Activated T-cell treated with anti-CD3 and anti-CD28 coated beads, Interleukin-2, amount 50 U/mL, for 24 hours (primary cell): Measurements from ENCODE around the gene P2RX1.

ENCODE experiments used
- DNase-seq: peaks from one replicate; pipeline ENCODE4 v3.0.0-alpha.2; 2020
- H3K27ac Mint-ChIP-seq: 2 replicates; pipeline ENCODE4 v1.8.0; 2020; ENCODE audit warnings: mild to moderate bottlenecking, mixed read lengths
- H3K27me3 Mint-ChIP-seq: 2 replicates; pipeline ENCODE4 v1.8.0; 2020; ENCODE audit warnings: mixed read lengths
- H3K36me3 Mint-ChIP-seq: 2 replicates; pipeline ENCODE4 v1.8.0; 2020; ENCODE audit warnings: low read depth, mixed read lengths
- H3K4me1 Mint-ChIP-seq: 2 replicates; pipeline ENCODE4 v1.8.0; 2020; ENCODE audit warnings: low read depth, mixed read lengths
- H3K4me3 Mint-ChIP-seq: 2 replicates; pipeline ENCODE4 v1.8.0; 2020; ENCODE audit warnings: mild to moderate bottlenecking, moderate library complexity, mixed read lengths
- H3K9me3 Mint-ChIP-seq: 2 replicates; pipeline ENCODE4 v1.8.0; 2020; ENCODE audit warnings: mixed read lengths

The P2RX1 gene

GRCh38 chr17:3910420-3911270 lies 5.6 kb downstream of the P2RX1 start:
- H3K27me3 Mint-ChIP-seq = no peaks in the 10 kb centered on the region
- no peaks in the 10 kb centered on the region for H3K36me3 Mint-ChIP-seq
- no peaks in the 10 kb centered on the region for H3K9me3 Mint-ChIP-seq
- peak; percentile 41 for DNase-seq
- peak overlapping the region; percentile 84 for H3K27ac Mint-ChIP-seq
- peak overlapping the region; percentile 63 for H3K4me3 Mint-ChIP-seq
- peaks cover 31% of the 10 kb centered on the region for H3K4me1 Mint-ChIP-seq

GRCh38 chr17:3909257-3909656 lies 7.0 kb downstream of the P2RX1 start:
- no peaks in the 10 kb centered on the region for H3K9me3 Mint-ChIP-seq
- DNase-seq = no peak
- no peak overlapping the region for H3K27ac Mint-ChIP-seq
- H3K27me3 Mint-ChIP-seq = no peaks in the 10 kb centered on the region
- no peaks in the 10 kb centered on the region for H3K36me3 Mint-ChIP-seq
- no peak overlapping the region for H3K4me3 Mint-ChIP-seq
- peaks cover 23% of the 10 kb centered on the region for H3K4me1 Mint-ChIP-seq

DNA sequence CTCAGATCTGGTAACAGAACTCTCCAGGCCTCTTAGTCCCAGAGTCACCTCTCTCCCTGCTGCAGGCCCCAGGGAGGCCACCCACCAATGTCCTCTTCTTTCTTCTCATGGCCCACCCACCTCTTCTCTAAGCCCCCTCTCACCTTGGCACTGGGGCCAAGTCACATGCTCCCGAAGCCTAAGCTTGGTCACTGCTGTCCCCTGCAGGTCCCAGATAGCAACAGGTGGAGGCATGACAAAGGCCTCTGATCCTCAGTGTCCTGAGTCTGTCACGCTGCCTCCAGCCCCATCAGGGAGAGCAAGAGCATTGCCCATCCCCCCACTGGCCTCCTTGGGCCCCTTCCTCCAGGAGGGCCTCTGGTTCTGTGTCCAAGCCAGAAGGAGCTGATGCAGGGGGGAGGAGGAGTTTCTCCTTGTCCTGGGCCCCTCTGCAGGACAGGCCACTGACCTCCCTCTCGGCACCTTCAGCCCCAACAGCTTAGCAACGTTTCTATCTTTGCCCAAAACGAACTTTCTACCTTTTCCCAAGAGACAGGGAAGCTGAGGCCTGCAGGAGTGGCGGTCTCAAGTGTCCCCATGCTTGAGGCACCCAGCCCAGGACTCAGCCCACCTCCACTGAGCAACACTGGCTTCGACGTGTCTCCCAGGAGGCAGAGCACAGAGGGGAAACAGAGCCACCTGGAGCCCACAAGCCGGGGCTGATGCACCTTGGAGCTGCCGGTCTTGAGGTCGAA lies 8.6 kb downstream of the P2RX1 start:
- no peak overlapping the region for H3K27ac Mint-ChIP-seq
- H3K36me3 Mint-ChIP-seq = no peaks in the 10 kb centered on the region
- no peaks in the 10 kb centered on the region for H3K9me3 Mint-ChIP-seq
- H3K4me3 Mint-ChIP-seq = no peak overlapping the region
- H3K4me1 Mint-ChIP-seq = peaks cover 14% of the 10 kb centered on the region
- no peaks in the 10 kb centered on the region for H3K27me3 Mint-ChIP-seq
- DNase-seq = no peak

DNA sequence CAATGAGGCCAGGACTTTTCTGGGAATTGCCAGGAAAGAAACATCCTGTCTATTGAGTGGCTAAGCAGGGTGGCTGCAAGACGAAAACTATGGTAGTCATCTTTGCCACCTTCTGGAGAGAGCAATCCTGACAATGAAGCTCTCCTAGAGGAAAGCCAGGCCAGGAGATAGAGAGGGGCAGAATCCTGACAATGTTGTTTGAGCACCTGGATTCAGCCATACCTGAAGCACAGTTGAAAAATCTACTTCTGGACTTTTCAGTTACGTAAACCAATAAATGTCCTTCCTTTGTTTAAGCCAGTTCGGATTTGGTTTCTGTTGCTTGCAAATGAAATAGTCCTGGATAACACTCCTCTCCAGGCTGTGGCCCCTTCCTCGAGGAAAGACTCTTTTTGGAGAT lies 9.4 kb downstream of the P2RX1 start:
- no peak overlapping the region for H3K4me3 Mint-ChIP-seq
- DNase-seq = no peak
- H3K27me3 Mint-ChIP-seq = no peaks in the 10 kb centered on the region
- peaks cover 14% of the 10 kb centered on the region for H3K4me1 Mint-ChIP-seq
- H3K36me3 Mint-ChIP-seq = no peaks in the 10 kb centered on the region
- no peak overlapping the region for H3K27ac Mint-ChIP-seq
- H3K9me3 Mint-ChIP-seq = no peaks in the 10 kb centered on the region

GRCh38 chr17:3905017-3905520 lies 11.2 kb downstream of the P2RX1 start:
- Mint-ChIP-seq H3K27ac (no peak overlapping the region), H3K9me3 (no peaks in the 10 kb centered on the region), H3K36me3 (no peaks in the 10 kb centered on the region), H3K27me3 (no peaks in the 10 kb centered on the region), H3K4me1 (no peaks in the 10 kb centered on the region), H3K4me3 (no peak overlapping the region)
- no peak for DNase-seq

GRCh38 chr17:3904501-3904900 lies 11.8 kb downstream of the P2RX1 start:
- Mint-ChIP-seq H3K27me3 (no peaks in the 10 kb centered on the region), H3K4me3 (no peak overlapping the region)

GRCh38 chr17:3903881-3904290 lies 12.4 kb downstream of the P2RX1 start:
- H3K36me3 Mint-ChIP-seq = no peaks in the 10 kb centered on the region
- H3K27me3 Mint-ChIP-seq = no peaks in the 10 kb centered on the region
- no peak overlapping the region for H3K27ac Mint-ChIP-seq
- H3K4me1 Mint-ChIP-seq = no peaks in the 10 kb centered on the region
- no peak overlapping the region for H3K4me3 Mint-ChIP-seq
- DNase-seq = no peak
- no peaks in the 10 kb centered on the region for H3K9me3 Mint-ChIP-seq

More at GRCh38 chr17:3904501-3904900, 11.8 kb downstream of the P2RX1 start:
- Mint-ChIP-seq H3K9me3 (no peaks in the 10 kb centered on the region), H3K27ac (no peak overlapping the region), H3K36me3 (no peaks in the 10 kb centered on the region), H3K4me1 (no peaks in the 10 kb centered on the region)
- DNase-seq = no peak

GRCh38 chr17:3903051-3903825 lies 13.0 kb downstream of the P2RX1 start:
- H3K4me1 Mint-ChIP-seq = no peaks in the 10 kb centered on the region
- H3K36me3 Mint-ChIP-seq = no peaks in the 10 kb centered on the region
- H3K9me3 Mint-ChIP-seq = no peaks in the 10 kb centered on the region
- no peak for DNase-seq
- no peak overlapping the region for H3K27ac Mint-ChIP-seq
- H3K27me3 Mint-ChIP-seq = no peaks in the 10 kb centered on the region
- no peak overlapping the region for H3K4me3 Mint-ChIP-seq

DNA sequence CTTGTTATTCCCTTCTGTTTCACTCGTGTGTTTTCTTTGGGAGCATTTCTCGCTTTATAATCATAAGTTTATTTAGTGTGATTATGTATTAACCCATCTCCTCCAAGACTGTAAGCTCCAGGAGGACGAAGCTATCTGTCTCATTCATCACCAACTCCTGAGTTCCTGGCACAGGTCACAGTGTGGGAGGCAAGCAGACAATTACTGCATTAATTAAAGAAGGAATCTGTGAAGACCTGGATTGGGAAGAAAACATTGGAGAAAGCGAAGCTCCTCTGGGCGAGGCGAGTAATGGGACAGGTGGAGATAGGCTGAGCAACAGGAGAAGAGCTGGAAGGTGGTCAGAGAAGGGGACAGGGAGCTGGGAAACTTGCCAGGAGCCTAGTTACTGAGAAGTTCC lies 15.6 kb downstream of the P2RX1 start:
- Mint-ChIP-seq H3K27ac (no peak overlapping the region), H3K4me3 (no peak overlapping the region), H3K9me3 (no peaks in the 10 kb centered on the region), H3K4me1 (no peaks in the 10 kb centered on the region), H3K27me3 (no peaks in the 10 kb centered on the region), H3K36me3 (no peaks in the 10 kb centered on the region)
- no peak for DNase-seq

DNA sequence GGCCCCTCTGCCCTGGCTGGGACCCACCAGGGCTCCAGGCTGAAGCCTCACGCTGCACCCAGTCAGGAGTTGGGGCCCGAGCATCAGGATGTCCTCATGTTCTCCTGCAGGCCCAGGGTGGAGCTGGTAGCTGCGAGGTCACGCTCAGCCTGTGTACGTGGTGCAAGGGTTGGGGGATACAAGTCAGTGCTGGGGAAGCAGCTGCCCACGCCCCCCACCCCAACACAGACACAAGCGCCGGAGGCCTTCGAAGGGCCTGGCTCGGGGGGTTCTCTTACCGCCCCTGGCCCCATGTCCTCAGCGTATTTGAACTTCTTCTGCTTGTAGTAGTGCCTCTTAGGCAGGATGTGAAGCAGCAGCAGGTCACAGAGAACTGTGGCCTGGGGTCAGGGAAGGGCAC lies 18.5 kb downstream of the P2RX1 start:
- Mint-ChIP-seq H3K4me3 (no peak overlapping the region), H3K27ac (no peak overlapping the region), H3K36me3 (no peaks in the 10 kb centered on the region), H3K27me3 (no peaks in the 10 kb centered on the region), H3K9me3 (no peaks in the 10 kb centered on the region), H3K4me1 (peaks cover 12% of the 10 kb centered on the region)
- no peak for DNase-seq

DNA sequence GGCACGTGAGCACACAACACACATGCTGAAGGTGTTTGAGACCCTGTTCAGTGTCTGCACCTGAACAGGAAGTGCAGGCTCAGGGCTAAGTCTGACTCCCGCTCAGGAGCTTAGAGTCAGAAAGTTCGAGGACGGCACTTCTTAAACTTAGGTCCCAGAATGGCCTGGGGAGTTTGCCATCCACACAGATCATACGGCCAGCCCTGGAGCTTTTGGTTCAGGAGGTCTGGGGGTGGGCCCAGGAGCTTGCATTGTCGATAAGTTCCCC lies 19.4 kb downstream of the P2RX1 start:
- Mint-ChIP-seq H3K36me3 (no peaks in the 10 kb centered on the region), H3K27me3 (no peaks in the 10 kb centered on the region), H3K9me3 (no peaks in the 10 kb centered on the region), H3K4me3 (no peak overlapping the region), H3K4me1 (peaks cover 15% of the 10 kb centered on the region), H3K27ac (no peak overlapping the region)
- no peak for DNase-seq

GRCh38 chr17:3896108-3896967 lies 19.9 kb downstream of the P2RX1 start:
- Mint-ChIP-seq H3K9me3 (no peaks in the 10 kb centered on the region), H3K4me3 (no peak overlapping the region), H3K27me3 (no peaks in the 10 kb centered on the region), H3K36me3 (no peaks in the 10 kb centered on the region), H3K4me1 (peaks cover 20% of the 10 kb centered on the region), H3K27ac (no peak overlapping the region)
- no peak for DNase-seq

GRCh38 chr17:3895354-3895753 lies 20.9 kb downstream of the P2RX1 start:
- no peak overlapping the region for H3K27ac Mint-ChIP-seq
- DNase-seq = no peak
- no peak overlapping the region for H3K4me3 Mint-ChIP-seq

GRCh38 chr17:3894911-3895343 lies 21.3 kb downstream of the P2RX1 start:
- Mint-ChIP-seq H3K4me1 (peaks cover 31% of the 10 kb centered on the region), H3K36me3 (no peaks in the 10 kb centered on the region), H3K9me3 (no peaks in the 10 kb centered on the region), H3K4me3 (no peak overlapping the region), H3K27me3 (no peaks in the 10 kb centered on the region), H3K27ac (no peak overlapping the region)
- DNase-seq = no peak

More at GRCh38 chr17:3895354-3895753, 20.9 kb downstream of the P2RX1 start:
- Mint-ChIP-seq H3K36me3 (no peaks in the 10 kb centered on the region), H3K9me3 (no peaks in the 10 kb centered on the region), H3K27me3 (no peaks in the 10 kb centered on the region), H3K4me1 (peaks cover 28% of the 10 kb centered on the region)
